GM18511 (cell line): ENCODE results near the gene MBOAT1.

Experiments used
- ATAC-seq: cut with Tn5 transposase; IDR thresholded peaks from one replicate; pipeline ENCODE4 v1.9.1; 2021; ENCODE audit warnings: mild to moderate bottlenecking, moderate library complexity; ENCODE audit not compliant: unreplicated experiment

Gene MBOAT1

DNA sequence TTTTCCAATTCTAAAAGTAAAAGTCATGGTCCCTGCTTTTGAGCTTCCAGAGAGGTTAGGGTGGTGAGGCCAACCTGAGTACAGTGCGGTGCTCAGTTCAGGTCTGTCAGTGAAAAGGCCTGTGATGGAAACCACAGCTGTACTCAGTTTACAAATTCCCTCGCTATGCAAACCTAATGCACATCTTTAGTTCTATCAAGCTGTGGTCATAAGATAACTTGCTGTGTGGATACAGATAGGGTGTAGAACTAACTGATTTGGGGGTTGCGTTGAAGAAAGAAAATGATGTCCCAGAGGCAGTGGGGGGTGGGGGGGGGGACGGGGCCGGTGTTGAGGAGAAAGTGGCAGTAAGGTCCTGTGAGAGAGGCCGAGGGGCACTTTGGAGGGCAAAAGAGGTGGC, 22.8 kb upstream of the MBOAT1 start:
- ATAC-seq: no peak

DNA sequence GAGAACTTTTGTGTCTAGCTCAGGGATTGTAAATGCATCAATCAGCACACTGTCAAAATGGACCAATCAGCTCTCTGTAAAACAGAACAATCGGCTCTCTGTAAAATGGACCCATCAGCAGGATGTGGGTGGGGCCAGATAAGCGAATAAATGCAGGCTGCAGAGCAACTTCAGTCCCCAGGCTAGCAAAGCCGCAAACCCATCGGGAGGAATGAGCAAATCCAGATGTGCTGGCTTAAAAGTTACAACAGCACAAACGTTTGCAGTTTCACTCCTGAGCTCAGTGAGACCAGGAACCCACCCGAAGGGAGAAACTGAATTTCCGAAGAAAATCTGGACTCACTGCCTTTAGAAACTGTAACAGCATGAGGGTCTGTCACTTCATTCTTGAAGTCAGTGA, 21.9 kb upstream of the MBOAT1 start:
- no peak for ATAC-seq

DNA sequence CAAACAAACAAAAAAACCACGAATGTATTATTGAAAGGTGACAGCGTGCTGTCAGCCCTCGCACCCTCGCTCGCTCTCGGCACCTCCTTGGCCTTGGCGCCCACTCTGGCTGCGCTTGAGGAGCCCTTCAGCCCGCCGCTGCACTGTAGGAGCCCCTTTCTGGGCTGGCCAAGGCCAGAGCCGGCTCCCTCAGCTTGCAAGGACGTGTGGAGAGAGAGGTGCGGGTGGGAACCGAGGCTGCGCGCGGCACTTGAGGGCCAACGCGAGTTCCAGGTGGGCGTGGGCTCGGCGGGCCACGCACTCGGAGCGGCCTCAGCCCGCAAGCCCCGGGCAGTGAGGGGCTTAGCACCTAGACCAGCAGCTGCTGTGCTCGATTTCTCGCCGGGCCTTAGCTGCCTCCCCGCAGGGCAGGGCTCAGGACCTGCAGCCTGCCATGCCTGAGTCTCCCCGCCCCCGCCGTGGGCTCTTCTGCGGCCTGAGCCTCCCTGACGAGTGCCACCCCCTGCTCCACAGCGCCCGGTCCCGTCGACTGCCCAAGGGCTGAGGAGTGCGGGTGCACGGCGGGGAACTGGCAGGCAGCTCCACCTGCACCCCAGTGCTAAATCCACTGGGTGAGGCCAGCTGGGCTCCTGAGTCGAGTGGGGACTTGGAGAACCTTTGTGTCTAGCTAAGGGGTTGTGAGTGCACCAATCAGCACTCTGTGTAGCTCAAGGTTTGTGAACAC, 20.9 kb upstream of the MBOAT1 start:
- ATAC-seq: no peak

DNA sequence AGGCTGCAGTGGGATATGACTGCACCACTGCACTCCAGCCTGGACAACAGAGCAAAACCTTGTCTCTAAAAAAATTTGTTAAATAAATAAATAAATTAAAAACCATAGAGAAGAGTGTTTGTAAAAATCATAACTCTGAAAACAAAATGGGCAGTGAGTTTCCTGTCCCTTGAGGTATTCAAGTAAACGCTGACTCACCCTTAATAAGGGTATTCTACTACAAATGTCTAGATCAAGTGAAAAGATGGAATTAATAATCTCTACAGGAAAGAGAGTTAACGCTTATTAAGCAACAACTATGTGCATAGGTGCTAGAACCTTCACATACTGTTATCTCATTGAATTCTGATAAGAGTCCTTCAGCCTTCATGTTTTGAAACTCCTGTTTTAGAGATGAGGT, 19.9 kb upstream of the MBOAT1 start:
- ATAC-seq: no peak

DNA sequence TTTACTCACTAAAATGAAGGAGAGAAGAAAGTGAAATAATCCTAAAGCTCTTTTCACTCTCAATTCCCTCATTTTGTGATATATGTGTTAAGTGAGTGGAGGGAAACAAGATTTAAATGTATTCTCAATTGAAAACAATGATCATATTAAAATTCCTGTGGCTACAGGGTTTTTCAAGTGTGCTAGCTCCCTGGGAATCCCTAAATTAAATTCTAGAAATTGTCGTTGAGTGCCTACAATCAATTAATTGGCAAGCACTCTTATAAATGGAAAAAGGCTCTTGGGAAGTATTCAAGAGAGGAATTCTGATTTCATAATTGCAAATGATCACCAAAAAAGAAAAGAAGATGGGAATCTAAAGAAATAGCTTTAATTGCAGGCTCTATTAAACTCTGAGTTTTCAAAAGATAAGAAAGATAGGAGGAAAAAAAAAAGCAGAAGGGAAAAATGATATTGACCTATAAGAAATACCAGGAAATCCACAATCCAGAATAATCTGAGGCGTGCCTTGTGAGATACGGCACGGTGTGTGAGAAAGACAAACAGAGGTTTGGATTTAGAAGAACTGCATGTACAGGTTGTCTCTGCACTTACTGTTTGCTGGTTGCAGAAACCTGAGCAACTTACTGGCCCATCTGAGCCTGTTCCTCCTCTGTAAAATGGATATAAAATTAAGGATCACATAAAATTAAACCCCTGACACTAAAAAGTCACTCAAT, 18.3 kb upstream of the MBOAT1 start:
- no peak for ATAC-seq

DNA sequence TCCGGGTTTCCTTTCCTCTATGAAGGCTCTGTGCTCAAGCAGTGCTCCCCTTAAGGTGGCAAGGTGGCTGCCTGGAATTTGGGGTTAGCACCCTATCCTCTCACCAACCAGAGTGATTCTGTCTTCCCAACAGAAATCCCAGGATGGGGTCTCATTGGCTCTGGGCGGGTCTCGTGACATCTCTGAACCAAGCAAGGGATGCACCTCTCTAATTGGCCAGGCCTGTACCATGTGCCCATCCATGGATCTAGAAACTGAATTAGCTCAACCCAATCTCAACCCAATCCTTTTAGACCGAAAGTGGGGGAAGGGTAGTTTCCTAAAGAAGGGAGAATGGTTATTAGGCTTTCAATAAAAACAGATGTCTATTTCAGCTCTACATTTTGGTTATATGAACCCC, 17.6 kb upstream of the MBOAT1 start:
- no peak for ATAC-seq

DNA sequence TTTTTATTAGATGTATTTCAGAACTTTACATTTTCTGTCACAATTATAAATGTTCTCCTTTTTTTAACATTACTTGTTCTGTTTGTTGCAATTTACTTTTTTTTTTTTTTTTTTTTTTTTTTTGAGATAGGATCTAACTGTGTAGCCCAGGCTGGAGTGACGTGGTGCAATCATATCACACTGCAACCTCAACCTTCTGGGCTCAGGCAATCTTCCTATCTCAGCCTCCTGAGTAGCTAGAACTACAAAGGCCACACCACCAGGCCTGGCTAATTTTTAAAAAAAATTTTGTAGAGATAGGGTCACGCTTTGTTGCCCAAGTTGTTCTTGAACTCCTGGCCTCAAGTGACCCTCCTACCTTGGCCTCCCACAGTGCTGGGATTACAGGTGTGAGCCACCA, 15.1 kb upstream of the MBOAT1 start:
- no peak for ATAC-seq

DNA sequence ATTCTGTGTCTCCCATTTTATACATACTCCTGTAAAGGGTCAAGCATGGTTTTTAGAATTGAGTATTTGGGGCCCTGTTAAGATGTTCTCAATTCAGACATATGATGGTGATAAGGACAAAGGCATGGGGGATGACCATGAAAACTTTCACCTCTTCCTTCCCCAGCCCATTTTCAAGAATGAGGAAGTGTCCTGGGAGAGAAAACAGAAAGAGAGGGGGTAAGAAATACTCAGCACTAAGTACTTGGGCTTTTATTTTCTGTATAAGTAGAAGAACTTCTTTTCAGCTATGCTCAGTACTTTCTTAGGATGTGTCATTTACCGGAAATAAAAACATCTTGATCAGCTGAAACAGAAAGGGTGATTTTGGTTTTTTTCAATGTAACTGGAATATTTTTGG, 10.9 kb upstream of the MBOAT1 start:
- ATAC-seq: no peak

DNA sequence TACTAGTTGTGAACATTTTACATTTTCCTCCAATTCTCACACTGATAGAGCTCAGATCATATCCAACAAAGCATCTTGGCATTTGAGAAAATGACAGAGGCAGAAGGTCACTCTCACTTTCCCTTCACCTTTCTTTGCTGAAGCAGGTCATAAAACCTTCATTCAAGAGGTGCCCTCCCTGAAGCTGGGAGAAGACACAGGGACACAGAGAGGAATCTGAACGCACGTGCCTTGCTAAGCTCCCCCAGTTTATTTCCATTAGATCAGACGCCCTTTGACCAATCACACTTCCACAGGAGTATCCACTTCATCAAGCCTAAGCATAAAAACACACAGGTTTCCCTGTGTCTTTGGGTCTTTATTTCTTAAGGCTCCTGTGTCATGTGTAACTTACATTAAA, 9.2 kb upstream of the MBOAT1 start:
- no peak for ATAC-seq

DNA sequence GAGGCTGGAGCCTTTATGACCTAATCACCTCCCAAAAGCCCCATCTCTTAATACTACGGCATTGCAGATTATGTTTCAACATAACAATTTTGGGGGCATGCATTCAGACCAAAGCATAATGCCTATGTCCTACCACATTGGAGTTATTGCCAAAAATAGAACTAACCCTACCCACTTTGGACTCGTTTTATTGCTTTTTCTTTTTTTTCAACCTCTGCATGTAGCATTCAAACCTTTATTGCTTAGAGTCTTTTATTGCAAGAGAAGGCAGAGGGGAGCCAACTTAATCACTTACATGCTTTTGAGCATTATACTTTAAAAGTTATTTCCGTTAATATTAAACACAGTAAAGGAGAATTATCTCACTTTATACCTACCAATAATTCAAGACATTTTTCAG, 8.1 kb upstream of the MBOAT1 start:
- no peak for ATAC-seq

DNA sequence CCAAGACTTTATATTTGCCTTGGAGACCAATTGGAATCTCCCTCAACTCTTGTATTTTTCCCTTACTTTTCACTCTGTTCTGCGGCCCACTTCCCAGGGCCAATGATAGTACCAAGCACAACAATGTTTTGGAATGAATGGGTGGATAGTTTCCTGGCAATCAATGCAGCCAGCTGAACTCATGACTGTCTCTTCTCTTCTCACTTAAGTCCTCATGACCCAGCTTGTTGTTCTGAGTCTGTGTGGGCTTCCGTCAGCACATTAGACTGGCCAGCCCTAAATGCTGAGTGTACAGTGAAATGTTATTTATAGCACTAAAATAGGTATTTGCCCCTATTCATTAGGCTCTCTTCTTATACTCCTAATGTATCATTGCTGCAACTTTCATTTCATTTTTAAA, 5.6 kb upstream of the MBOAT1 start:
- no peak for ATAC-seq

DNA sequence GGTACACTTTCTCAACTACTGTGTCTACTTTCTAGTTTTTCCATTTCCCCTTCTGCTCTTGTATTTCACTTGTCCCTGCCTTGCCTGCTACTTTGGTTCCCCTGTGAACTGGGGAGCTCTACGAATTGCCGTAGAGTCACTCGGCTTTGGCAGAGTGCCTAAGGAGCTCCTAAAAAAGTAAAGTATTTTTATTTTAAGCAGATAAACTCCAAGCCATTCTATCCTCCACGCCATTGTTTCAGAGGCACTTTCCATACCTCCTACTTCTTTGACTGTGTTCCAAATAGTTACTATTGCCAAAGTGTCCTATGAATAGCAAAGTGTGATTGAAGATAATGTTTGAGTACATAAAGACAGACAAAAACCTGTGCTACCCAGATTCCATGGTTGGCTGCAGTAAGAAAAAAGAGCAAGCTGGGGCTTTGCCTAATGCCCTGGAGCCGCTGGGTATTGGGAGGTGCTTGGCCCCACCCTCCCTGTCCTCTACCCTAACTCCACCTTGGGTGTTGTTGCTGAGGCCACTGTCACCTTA, 5.1 kb upstream of the MBOAT1 start:
- no peak for ATAC-seq

DNA sequence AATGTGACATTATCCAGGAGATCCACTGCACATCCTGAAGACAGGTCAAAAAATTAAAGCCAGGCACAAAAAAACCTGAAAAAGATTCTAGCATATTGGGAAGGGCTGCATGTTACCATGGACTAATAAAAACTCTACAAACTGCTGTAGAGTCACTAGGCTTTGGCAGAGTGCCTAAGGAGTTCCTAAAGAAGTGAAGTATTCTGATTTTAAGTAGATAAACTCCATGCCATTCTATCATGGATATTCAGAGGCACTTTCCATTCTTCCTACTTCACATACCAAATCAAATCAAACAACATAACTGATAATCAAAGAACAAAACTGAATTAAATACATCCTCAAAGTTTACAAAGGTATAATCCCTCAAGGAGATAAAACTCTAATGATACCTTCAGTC, 3.0 kb upstream of the MBOAT1 start:
- no peak for ATAC-seq

DNA sequence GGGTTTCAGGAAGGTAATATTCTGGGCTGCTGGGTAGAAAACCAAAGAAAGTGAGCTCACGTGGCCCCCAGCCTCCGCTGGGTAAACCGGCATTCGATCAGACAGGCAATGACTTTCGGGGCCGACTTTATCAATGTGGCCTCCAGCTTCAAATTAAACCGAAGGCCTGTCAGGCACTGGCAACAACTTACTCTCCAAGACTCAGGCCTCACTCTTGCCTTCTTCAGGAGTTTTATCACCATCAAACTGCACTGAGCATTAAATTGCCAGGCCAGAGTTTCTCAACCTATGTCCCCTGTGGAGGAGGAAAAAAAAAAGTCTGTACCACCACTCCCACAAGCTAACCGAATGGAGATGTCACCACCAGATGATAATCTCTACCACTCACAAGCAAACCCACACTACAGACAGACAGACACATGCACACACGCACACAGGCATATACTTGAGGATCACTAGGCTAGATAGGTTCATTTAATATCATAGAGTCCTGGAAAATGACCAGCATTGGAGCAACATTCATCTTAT, 1.1 kb upstream of the MBOAT1 start:
- no peak for ATAC-seq

DNA sequence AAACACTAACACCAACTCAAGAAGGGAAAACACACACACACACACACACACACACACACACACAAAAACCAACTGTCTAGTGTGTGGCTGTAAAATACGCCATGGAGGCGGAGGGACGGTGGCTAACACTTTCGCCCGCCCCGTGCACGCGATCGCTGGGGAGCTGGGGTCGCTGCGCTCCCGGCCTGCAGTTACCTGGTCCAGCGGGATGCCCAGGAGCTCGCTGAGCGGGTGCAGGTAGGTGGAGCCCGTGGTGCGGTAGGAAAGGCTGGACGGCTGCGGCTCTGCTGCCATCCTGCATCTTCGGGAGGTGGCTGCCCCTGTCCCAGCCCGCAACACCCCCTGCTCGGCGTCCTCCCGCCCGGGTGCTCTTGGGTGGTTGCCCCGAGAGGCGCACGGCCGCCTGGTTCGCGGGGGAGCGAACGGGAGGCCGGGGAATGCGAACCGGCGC, 303 bp downstream of the MBOAT1 start:
- peak; percentile 36 for ATAC-seq

DNA sequence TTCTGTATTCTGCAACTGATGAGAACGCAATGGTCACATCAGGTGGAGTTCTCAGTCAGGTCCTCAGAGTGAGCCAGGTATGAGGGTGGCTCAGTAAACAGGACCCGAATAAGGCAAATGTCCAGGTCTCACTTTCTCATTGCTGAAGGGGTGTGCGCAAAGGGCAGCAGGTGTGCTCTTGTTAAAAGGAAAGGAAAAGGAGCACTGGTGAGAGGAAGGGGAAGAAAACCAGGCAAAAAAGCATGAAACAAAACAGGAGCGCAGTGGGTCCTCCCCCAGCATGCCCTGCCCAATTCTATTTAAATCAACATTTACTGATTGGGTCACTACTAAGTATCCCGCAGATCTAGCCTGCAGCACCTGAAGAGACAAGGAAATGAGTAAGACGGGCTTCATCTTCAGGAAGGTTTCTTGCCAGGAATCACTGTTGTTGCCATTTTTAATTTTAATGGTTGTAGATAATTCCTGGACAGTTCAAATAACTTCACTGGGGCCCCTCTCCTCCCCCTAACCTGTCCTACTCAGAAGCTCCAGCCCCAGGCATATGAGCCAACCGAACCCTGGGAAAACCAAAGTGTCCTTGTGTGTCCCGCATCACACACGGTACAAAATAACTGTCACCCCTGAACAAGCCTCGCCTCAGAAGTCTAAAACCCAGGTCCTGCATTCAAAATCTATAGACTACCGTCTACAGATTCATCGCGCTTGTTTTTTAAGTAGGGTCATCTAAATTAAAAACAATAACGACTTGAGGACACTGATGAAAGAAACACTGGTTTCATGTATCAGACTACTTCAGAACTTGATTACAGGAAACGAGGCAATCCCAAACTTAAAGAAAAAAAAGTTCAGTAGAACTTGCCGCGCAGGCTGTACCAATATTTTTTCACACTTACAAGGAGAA, 980 bp downstream of the MBOAT1 start:
- peak; percentile 14 for ATAC-seq

DNA sequence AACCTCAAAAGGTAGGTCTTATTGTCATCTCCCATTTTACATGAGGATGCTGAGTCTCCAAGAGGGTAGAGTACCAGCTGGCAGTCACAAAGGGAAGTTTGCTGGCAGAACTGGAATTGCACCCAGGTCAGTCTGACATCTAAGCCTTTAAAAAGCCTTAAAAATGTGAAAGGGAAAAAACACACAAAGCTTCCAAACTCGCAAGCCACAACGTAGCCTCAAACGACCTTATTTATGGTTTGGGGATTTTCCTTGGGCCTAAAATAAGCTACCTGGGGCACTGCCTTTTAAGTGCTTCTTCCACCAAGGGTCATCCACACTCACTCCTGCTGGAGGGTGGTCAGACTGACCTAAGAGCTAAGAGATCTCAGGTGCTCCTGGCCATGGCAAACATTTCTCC, 2.1 kb downstream of the MBOAT1 start:
- no peak for ATAC-seq

DNA sequence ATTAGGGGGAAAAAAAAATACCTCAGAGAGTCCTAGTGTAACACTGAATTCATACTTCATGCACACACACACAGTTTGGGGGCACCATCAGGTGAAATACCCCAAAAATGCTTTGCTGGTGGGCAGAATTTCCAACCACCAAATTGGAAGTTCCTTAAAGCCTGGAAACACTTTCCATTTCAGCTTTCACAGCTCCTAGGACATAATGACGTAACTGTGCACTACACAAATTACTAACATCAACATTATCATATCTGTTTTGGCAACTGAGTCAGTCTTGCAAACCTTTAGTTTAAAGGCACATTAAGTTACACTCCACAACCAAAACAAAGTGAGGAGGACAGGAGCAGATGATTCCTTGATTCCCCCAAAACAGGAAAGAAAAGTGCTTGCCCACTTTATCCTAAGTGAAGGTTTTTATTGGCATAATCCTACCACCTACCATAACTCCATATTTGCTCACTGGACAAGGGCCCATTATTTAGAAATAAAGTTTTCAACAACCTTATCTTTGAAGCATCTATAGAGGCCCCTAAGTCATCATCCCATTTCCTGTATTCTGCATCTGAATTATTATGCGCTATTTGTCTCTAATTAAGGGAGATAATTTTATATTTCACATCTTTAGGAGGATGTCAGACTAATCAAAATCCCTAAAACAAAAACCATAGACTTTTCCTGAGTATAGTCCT, 3.4 kb downstream of the MBOAT1 start:
- ATAC-seq: no peak

DNA sequence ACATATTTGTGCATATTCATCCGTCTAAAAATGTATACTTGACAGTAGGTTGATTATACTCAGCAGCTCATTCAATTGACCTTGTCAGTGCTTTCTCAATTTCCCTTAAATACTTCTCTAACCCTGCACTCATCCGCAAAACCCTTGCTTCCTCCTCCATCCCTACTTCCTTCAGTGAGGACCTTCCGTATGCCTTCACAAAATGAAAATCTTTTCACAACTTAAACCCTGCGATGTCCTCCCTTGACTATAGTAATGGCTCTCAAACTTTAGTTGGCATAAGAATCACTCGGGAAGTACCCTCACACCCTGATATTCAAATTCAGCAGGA, 5.2 kb downstream of the MBOAT1 start:
- no peak for ATAC-seq

DNA sequence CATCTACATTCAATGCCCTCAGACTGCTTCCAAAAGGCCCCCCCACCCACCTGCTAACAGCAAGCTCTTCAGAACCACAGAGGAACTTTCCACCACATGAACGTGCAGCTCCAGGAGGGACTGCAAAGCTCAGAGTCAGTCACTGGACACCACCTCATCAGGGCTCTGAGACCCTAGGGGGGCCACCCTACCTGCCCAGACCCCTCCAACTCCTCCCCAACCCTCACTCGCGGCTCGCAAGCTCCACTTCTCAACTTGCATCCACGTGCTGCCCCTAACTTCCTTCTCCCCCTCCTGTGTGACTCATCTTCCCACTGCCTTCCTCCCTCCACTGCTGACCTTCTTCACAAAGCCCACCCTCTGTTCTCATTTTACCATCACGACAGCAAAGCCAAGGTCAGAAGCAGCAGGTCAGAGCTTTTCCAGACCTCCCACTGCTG, 6.5 kb downstream of the MBOAT1 start:
- ATAC-seq: no peak

DNA sequence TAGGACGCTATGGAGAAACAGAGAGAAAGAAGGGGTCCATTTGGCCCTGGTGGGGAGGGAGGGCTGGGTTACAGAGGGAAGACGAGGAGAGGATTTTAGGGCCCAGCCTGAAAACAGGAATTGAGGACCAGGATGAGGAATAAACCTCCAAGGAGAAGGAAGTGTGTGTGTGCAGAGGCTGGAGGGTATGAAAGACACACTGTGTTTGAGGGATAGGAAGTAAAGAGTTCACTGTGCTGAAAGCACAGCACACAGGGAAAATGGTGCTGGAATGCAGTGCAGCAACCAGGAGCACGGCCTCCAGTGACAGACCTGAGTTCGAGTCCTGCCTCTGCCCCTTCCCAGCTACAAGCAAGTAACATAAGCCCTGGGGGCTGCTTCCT, 7.8 kb downstream of the MBOAT1 start:
- no peak for ATAC-seq
